KOPT-K1 (cell line): ENCODE data around the gene HDGFL3.

Source experiments
- H3K27ac ChIP-seq: fragments of 200-600 bp; sonication (generic); 2 replicates; pipeline ENCODE4 v1.5.1; 2016; ENCODE audit warnings: antibody characterized with exemption, mild to moderate bottlenecking, low read depth, low read length; ENCODE audit not compliant: poor library complexity, severe bottlenecking
- H3K36me3 ChIP-seq: fragments of 200-600 bp; sonication (generic); 2 replicates; pipeline ENCODE4 v1.5.1; 2017; ENCODE audit warnings: antibody characterized with exemption, mild to moderate bottlenecking, low read length, moderate library complexity; ENCODE audit not compliant: insufficient read depth
- H3K9me3 ChIP-seq: fragments of 200-600 bp; sonication (generic); 2 replicates; pipeline ENCODE4 v1.5.1; 2017; ENCODE audit warnings: antibody characterized with exemption, low read length, mild to moderate bottlenecking; ENCODE audit not compliant: insufficient read depth, poor library complexity, severe bottlenecking

Gene HDGFL3

GRCh38 chr15:83205725-83206324 is 1.8 kb downstream of the HDGFL3 start:
- no peak overlapping the region for H3K27ac ChIP-seq
- no peaks in the 10 kb centered on the region for H3K36me3 ChIP-seq
- H3K9me3 ChIP-seq, result no peaks in the 10 kb centered on the region

GRCh38 chr15:83204697-83205096 is 2.9 kb downstream of the HDGFL3 start:
- Histone ChIP-seq H3K9me3 (no peaks in the 10 kb centered on the region), H3K36me3 (no peaks in the 10 kb centered on the region), H3K27ac (no peak overlapping the region)

GRCh38 chr15:83203543-83203942 is 4.1 kb downstream of the HDGFL3 start:
- Histone ChIP-seq H3K27ac (no peak overlapping the region), H3K9me3 (no peaks in the 10 kb centered on the region), H3K36me3 (no peaks in the 10 kb centered on the region)

DNA sequence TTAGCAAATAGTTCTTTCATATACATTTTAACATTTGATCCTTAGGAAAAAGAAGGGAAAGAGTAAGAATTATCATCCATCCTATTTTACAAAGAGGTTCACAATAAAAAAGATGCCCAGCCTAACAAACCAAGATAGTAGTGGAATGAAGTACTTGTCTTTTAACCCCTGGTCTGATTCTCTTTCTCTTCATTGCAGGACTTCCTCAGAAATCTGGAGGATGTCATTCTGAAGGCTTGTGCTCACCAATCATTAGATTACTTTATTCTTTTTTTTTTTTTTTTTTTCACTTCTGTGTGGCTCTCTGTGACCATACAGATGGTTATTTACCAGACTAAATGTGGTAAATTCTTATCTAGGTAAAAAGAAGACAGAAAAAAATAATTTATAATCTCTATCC is 7.0 kb downstream of the HDGFL3 start:
- Histone ChIP-seq H3K9me3 (no peaks in the 10 kb centered on the region), H3K27ac (no peak overlapping the region)

DNA sequence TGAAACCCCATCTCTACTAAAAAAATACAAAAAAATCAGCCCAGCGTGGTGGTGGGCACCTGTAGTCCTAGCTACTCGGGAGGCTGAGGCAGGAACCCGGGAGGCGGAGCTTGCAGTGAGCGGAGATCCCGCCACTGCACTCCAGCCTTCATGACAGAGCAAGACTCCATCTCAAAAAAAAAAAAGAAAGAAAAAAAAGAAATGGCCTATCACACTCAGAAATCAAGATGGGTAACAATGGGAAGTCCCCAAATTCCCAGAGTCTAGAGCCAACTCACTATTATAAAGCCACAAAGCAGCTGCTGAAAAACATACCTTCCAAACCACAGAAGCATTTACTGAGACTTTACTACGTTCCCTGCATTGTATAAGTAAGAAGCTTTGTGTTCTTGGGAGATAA is 7.5 kb downstream of the HDGFL3 start:
- no peaks in the 10 kb centered on the region for H3K9me3 ChIP-seq
- no peak overlapping the region for H3K27ac ChIP-seq

More for the DNA sequence above, 7.0 kb downstream of the HDGFL3 start:
- H3K36me3 ChIP-seq, result no peaks in the 10 kb centered on the region

DNA sequence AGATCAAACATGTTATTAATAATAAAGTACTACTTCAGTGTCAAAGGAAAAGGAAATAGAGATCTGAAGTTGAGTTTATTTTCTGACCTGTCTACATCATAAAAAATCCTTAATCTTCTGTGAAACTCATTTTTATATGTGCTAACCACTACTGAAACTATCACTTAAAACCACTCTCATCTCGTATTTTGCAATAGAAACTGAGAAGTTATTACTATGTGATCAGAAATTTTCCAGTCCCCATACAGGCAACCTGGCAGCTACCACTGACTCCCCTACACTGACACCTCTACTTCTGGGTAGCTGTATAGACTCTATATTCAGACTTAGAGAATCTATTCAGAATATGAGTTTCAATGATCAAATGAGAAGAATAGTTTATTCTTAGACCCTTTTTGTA is 8.3 kb downstream of the HDGFL3 start:
- Histone ChIP-seq H3K9me3 (no peaks in the 10 kb centered on the region), H3K27ac (no peak overlapping the region), H3K36me3 (no peaks in the 10 kb centered on the region)

More for the DNA sequence above, 7.5 kb downstream of the HDGFL3 start:
- no peaks in the 10 kb centered on the region for H3K36me3 ChIP-seq

GRCh38 chr15:83198476-83198875 is 9.1 kb downstream of the HDGFL3 start:
- Histone ChIP-seq H3K36me3 (no peaks in the 10 kb centered on the region), H3K9me3 (no peaks in the 10 kb centered on the region), H3K27ac (no peak overlapping the region)

GRCh38 chr15:83194528-83194927 is 13.1 kb downstream of the HDGFL3 start:
- H3K27ac ChIP-seq, result no peak overlapping the region
- no peaks in the 10 kb centered on the region for H3K36me3 ChIP-seq
- H3K9me3 ChIP-seq, result no peaks in the 10 kb centered on the region

GRCh38 chr15:83193721-83194120 is 13.9 kb downstream of the HDGFL3 start:
- Histone ChIP-seq H3K36me3 (no peaks in the 10 kb centered on the region), H3K27ac (no peak overlapping the region)

GRCh38 chr15:83192742-83193141 is 14.9 kb downstream of the HDGFL3 start:
- no peak overlapping the region for H3K27ac ChIP-seq
- no peaks in the 10 kb centered on the region for H3K36me3 ChIP-seq
- H3K9me3 ChIP-seq, result no peaks in the 10 kb centered on the region

More at GRCh38 chr15:83193721-83194120, 13.9 kb downstream of the HDGFL3 start:
- H3K9me3 ChIP-seq, result no peaks in the 10 kb centered on the region

DNA sequence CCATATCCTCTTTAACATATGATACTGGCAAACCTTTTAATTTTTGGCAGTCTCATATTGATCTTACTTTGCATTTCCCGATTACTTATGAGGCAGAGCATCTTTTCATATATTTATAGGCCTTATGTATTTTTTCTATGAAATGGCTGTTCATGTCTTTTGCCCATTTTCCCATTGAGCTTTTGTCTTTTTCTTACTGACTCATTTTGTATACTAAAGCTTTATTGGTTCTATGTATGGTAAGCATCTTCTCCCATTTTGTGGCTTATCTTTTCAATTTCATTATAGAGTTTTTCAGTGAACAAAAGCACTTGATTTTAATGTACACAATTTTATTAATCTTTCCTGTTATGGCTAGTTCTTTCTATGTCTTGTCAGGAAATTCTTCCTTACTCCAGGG is 17.2 kb downstream of the HDGFL3 start:
- H3K27ac ChIP-seq, result no peak overlapping the region
- H3K36me3 ChIP-seq, result no peaks in the 10 kb centered on the region; the same call in 1 of the 2 replicates
- no peaks in the 10 kb centered on the region for H3K9me3 ChIP-seq

DNA sequence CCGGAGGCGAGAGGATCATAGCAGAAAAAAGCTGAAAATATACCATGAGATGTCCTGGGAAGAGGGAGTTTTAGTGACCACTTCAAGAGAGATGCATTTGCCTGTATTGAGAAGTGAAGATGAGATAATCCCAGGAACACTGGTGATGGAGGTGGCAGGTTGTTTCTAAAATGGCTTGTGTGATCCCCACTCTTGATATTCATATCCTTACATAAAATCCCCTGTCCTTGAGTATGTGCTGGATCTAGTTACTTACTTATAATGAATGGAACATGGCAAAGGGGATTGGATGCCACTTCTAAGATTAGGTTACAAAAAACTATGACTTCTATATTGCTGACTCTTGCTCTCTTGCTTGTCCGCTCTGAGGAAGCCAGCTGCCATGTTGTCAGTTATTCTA is 22.1 kb downstream of the HDGFL3 start:
- no peaks in the 10 kb centered on the region for H3K9me3 ChIP-seq
- H3K27ac ChIP-seq, result no peak overlapping the region
- H3K36me3 ChIP-seq, result no peaks in the 10 kb centered on the region; the same call in 1 of the 2 replicates

DNA sequence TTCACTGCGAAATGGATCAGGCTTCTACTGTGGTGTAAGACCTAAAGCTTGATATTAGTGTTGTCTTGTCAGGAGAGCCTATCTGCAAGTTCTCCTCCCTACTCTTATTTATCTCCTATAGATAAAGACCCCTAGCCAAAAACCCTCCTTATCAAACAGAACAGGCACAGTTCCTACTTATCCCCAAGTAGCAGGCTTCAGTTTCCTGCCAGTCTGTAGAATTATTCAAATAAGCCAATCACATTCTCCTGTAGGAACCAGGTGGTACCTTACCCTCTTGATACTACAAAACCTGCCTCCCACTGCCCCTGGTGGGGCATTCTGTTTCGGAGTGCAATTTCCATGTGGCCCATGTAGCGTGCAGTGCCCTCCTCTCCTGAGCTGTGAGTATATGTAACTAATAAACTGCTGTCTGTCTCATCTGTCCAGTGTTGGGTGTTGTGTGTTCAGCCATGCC is 28.7 kb downstream of the HDGFL3 start:
- Histone ChIP-seq H3K27ac (no peak overlapping the region), H3K9me3 (no peaks in the 10 kb centered on the region), H3K36me3 (no peaks in the 10 kb centered on the region)

DNA sequence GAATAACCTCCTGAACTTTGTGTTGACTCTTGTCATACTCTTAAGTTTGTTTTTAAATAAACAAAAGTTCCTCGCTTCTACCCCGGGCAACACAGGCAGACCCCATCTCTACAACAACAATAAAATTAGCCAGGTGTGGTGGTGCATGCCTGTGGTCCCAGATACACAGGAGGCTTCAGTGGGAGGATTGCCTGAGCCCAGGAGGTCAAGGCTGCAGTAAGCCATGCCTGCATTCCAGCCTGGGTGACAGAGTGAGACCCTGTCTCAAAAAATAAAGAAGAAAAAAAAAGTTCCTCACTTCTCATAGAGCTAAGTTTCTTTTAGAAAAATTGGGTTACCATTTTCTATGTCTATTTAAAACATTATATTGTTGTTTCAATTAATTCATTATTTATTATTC is 29.2 kb downstream of the HDGFL3 start:
- H3K9me3 ChIP-seq, result no peaks in the 10 kb centered on the region
- H3K27ac ChIP-seq, result no peak overlapping the region
- no peaks in the 10 kb centered on the region for H3K36me3 ChIP-seq

DNA sequence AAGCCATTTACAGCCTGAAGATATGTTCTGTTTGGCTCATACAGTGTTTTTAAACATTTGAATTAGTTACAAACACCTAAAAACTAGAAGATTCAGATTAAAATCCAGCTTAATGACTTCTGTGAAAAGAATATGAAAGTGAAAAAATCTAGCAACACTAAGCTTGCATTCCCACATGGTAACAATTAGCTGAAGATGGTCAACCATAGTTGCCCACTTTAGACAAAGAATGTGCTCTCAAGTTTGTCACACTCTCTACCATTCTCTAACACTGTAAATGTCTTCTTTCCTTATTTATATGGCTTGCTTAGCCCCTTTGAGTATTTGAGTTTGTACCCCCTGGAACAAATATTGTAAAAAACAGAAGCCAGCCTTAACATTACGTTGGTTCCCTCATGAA is 32.7 kb downstream of the HDGFL3 start:
- H3K27ac ChIP-seq, result no peak overlapping the region
- no peaks in the 10 kb centered on the region for H3K36me3 ChIP-seq
- no peaks in the 10 kb centered on the region for H3K9me3 ChIP-seq

- Histone ChIP-seq H3K36me3 (no peaks in the 10 kb centered on the region), H3K9me3 (peaks cover 20% of the 10 kb centered on the region), H3K27ac (no peak overlapping the region)
These were observed 37.0 kb downstream of the HDGFL3 start for GRCh38 chr15:83170474-83171165.
